Measurements from ENCODE around the gene FRG1.

GRCh38 chr4:189973646-189974045 lies 33.0 kb downstream of the FRG1 start:
- no peak for TF ChIP-seq POLR2A (IDR thresholded peaks at IDR 0.05; ENCODE audit: low read length)
- no peak for TF ChIP-seq GATA1 (IDR thresholded peaks at IDR 0.05; ENCODE audit: low read depth, low read length)

All from erythroblast (primary cell).